GM12865 (cell line): ENCODE data around the gene RELB.

Source experiments
- DNase-seq: peaks from one replicate; pipeline ENCODE4 v3.0.0; 2010; ENCODE audit warnings: low read depth
- H3K4me3 ChIP-seq: 2 replicates; pipeline ENCODE4 v1.5.1; 2011; ENCODE audit warnings: mild to moderate bottlenecking, low read depth, low read length, control low read depth
- TF ChIP-seq, protein P1 (sequence below): IDR thresholded peaks from 2 replicates; pipeline ENCODE4 v1.5.1; 2011; ENCODE audit warnings: low read length, control low read depth, low read depth, inconsistent platforms; ENCODE audit not compliant: insufficient read depth; ENCODE audit errors: missing control alignments

The RELB gene

DNA sequence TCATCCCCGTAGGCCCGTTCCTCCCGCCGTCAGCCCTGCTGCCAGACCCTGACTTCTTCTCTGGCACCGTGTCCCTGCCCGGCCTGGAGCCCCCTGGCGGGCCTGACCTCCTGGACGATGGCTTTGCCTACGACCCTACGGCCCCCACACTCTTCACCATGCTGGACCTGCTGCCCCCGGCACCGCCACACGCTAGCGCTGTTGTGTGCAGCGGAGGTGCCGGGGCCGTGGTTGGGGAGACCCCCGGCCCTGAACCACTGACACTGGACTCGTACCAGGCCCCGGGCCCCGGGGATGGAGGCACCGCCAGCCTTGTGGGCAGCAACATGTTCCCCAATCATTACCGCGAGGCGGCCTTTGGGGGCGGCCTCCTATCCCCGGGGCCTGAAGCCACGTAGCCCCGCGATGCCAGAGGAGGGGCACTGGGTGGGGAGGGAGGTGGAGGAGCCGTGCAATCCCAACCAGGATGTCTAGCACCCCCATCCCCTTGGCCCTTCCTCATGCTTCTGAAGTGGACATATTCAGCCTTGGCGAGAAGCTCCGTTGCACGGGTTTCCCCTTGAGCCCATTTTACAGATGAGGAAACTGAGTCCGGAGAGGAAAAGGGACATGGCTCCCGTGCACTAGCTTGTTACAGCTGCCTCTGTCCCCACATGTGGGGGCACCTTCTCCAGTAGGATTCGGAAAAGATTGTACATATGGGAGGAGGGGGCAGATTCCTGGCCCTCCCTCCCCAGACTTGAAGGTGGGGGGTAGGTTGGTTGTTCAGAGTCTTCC is 36.3 kb downstream of the RELB start:
- TF ChIP-seq, protein P1, sequence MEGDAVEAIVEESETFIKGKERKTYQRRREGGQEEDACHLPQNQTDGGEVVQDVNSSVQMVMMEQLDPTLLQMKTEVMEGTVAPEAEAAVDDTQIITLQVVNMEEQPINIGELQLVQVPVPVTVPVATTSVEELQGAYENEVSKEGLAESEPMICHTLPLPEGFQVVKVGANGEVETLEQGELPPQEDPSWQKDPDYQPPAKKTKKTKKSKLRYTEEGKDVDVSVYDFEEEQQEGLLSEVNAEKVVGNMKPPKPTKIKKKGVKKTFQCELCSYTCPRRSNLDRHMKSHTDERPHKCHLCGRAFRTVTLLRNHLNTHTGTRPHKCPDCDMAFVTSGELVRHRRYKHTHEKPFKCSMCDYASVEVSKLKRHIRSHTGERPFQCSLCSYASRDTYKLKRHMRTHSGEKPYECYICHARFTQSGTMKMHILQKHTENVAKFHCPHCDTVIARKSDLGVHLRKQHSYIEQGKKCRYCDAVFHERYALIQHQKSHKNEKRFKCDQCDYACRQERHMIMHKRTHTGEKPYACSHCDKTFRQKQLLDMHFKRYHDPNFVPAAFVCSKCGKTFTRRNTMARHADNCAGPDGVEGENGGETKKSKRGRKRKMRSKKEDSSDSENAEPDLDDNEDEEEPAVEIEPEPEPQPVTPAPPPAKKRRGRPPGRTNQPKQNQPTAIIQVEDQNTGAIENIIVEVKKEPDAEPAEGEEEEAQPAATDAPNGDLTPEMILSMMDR, result no peak
- no peak overlapping the region for H3K4me3 ChIP-seq
- DNase-seq, result no peak

DNA sequence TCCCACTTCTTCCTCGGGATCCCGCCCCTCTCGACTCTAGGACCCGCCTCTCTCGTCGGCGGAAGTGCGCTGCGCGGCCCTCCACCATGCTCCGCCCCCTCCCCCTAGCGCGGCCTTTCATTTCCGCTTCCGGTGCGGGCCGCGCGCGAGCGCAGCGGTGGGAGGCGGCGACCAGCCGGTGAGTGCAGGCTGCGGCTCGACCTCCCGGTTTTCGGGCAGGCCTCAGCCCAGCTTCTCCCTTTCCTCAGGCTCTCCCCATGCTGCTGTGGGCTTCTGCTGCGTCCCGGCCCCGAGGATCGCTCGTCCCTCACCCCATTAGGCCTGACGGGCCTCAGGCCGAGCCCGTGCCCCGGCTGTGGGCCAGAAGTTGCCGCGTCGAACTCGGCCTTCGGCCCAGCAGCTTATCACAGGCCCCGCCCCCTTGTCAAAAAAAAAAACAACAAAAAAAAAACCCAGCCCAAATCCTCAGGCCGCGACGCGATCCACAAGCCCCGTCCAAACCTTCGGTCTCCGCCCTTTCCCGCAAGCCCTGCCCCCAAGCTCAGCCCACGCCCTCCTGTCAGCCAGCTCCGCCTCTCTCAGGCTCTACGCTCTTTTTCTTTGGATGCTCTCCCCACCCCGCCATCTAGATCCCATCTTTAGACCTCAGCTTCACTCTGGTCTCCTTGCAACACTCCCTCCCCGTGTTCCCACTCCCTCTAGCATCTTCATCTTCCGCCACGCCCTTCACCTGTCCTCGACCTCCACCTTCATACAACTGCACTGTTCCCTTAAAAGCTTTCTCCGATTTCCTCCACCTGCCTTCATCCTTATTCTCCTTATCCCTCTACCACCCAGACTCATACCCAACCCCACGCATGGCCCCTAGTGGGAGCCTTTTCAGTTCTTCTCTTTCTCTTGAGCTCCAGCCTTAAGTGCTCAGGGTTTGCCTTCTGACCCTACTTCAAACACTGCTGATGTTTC is 37.9 kb downstream of the RELB start, which contains the start of gene CLASRP:
TSS of gene CLASRP (plus strand) at position 115 of the 963 bp plus-strand sequence. CDS start 1,168 bp downstream, outside the sequence.
- TF ChIP-seq, protein P1, result no peak
- H3K4me3 ChIP-seq, result peak within 1 kb of the TSS; percentile 66
- DNase-seq, result peak; percentile 91

DNA sequence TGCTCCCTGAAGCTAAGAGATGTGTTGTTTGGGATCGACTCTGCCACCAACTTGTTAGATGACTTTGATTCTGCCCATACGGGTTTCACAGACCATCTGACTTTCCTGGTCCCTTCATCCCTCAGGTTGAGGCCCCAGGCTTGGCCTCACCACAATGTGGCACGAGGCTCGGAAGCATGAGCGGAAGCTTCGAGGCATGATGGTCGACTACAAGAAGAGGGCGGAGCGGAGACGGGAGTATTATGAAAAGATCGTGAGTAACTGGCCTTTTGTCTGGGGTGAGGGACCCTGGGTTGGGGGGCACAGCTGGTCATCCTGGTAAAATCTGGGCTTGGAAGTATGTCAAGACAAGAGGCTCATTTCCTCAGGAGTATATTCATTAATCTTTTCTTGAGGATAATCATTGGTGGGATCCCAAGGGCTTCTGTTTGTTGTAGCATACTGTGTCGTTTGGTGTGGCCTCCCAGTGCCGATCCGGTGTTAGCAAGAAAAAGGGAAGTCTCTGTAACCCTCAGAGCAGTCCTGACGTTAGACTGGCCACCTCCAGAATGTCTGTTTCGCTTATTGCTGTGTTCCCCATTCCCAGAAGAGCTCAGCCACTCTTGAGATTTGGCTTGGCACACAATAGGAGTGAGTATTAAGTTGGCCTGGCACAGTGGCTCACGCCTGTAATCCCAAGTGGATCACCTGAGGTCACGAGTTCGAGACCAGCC is 39.0 kb downstream of the RELB start:
- TF ChIP-seq, protein P1, result no peak
- no peak for DNase-seq
- peak overlapping the region; percentile 66 for H3K4me3 ChIP-seq

DNA sequence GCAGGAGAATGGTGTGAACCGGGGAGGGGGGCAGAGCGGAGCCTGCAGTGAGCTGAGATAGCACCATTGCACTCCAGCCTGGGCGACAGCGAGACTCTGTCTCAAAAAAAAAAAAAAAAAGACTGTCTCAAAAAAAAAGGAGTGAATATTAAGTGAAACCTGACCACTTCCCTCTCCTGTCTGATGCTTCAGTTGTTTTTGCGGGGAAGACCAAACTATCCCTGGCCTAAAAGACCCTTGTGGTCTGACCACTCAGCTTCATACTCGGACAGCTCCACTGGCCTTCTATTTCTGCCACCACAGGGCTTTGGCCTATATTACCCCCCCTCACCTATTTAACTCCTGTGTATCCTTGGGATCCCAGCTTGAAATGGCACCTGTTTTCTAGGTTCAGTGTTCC is 39.9 kb downstream of the RELB start:
- DNase-seq, result no peak
- H3K4me3 ChIP-seq, result no peak overlapping the region
- TF ChIP-seq, protein P1, result no peak

DNA sequence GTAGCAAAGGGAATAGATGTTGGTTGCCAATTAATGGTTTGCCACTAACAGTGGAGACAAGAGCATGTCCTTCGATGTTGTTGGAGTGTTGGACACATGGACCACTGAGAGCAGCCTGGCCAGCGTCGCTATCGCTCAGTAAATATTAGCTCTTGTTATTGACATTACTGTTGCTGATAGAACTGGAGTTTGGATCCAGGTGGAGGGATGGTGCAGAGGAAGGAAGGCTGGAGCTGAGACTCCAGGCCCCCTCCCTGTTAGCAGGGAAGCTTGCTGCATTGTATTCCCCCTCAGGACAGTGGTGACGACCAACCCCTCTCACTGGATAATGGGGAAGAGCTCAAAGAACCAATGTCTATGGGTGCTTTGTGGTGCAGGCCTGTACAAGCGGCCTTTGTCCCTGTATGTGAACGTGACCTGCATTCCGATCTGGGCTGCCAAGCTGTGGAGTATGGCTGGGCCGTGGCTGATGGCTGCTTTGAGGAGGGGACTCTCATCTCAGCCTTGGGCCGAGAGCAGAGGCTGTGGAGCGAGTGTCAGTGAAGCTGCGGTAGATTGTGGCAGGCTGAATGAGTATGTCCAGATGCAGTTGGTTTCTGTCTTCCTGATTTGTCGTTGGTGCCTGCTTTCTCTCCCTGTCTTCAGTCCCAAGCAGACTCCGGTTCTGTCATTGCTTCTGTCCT is 44.5 kb downstream of the RELB start:
- no peak for DNase-seq
- H3K4me3 ChIP-seq, result no peak overlapping the region
- TF ChIP-seq, protein P1, result no peak

DNA sequence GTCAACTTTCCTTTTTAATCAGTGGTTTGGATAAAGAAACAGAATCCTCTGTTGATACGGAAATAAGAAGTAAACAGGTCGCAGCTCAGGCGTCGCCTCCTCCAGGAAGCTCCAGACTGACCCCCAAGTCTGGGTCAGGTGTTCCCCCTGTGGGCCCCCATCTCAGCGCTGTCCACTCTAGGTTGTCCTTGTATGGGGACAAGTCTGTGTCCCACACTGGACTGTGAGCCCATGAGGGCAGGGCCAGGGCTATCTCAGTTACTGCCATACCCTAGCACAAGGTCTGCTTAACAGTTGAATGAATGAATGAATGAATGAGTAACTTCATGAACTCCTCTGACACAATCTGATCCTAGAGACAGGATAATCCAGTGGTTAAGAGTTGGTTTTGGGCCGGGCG is 45.1 kb downstream of the RELB start:
- no peak for DNase-seq
- H3K4me3 ChIP-seq, result no peak overlapping the region
- TF ChIP-seq, protein P1, result no peak
